ENCODE results near the gene C1QTNF7.

DNA sequence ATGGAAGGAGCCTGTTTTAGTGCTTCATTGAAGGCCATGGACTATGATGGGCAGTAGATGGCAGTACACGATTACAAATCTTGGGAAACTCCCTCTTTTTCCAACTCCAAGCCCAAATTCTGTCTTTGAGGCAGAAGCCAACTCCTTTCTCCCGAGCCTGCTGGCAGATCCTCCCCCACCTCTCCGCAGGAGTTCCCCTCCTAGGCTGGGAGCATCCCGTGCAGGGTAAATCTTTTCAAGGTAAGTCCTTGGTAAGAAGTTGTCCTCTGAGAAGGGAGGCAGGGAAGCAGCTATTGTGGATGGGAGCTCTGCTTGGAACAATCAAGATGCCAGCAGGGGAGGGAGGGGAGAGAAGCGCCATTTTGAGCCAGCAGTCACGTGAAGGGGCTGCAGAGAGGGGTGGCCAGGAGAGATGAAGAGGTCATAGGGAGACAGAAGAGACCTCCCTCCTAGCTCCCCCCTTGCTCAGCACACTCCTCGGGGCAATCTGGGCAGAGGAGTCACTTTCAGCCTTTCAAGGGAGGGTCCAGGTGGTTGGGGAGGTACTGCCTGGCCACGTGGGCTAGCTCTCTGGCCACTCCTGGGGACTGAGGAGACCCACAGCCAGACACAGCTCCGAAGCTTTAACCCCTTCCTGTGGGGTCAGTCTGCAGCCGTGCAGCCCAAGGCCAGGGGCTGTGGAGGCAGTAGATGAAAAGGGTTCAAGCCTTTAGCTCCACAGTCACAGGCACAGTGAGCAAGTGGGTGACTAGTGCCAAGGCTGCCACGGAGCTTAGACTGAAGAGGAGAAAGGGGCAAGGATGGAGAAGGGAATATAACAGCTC lies 51.5 kb downstream of the C1QTNF7 start:
- TF ChIP-seq, protein P1, sequence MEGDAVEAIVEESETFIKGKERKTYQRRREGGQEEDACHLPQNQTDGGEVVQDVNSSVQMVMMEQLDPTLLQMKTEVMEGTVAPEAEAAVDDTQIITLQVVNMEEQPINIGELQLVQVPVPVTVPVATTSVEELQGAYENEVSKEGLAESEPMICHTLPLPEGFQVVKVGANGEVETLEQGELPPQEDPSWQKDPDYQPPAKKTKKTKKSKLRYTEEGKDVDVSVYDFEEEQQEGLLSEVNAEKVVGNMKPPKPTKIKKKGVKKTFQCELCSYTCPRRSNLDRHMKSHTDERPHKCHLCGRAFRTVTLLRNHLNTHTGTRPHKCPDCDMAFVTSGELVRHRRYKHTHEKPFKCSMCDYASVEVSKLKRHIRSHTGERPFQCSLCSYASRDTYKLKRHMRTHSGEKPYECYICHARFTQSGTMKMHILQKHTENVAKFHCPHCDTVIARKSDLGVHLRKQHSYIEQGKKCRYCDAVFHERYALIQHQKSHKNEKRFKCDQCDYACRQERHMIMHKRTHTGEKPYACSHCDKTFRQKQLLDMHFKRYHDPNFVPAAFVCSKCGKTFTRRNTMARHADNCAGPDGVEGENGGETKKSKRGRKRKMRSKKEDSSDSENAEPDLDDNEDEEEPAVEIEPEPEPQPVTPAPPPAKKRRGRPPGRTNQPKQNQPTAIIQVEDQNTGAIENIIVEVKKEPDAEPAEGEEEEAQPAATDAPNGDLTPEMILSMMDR (conservative IDR thresholded peaks at IDR 0.05; ENCODE audit: low read length): peak; percentile 80
- TF ChIP-seq EZH2phosphoT487 (IDR thresholded peaks at IDR 0.05; ENCODE audit: borderline replicate concordance, low read depth, low read length): no peak
